Measurements from ENCODE around the gene SPEN. TPM values are rescaled to one million over a fixed set of nuclear protein-coding genes. Genes with fewer than 3 reads are reported as not detected.

Gene SPEN
- total RNA-seq, 1 donor from 2014 or later, result 64.5 TPM

- DNase-seq, result peak; percentile 83
Observed at GRCh38 chr1:15948595-15949452, 101.3 kb downstream of the SPEN start.

GRCh38 chr1:15949453-15950245 lies 102.1 kb downstream of the SPEN start:
- DNase-seq, result peak; percentile 95

GRCh38 chr1:15950302-15950701 lies 102.8 kb downstream of the SPEN start:
- DNase-seq, result no peak

GRCh38 chr1:15950763-15951295 lies 103.3 kb downstream of the SPEN start:
- DNase-seq, result peak; percentile 87

DNA sequence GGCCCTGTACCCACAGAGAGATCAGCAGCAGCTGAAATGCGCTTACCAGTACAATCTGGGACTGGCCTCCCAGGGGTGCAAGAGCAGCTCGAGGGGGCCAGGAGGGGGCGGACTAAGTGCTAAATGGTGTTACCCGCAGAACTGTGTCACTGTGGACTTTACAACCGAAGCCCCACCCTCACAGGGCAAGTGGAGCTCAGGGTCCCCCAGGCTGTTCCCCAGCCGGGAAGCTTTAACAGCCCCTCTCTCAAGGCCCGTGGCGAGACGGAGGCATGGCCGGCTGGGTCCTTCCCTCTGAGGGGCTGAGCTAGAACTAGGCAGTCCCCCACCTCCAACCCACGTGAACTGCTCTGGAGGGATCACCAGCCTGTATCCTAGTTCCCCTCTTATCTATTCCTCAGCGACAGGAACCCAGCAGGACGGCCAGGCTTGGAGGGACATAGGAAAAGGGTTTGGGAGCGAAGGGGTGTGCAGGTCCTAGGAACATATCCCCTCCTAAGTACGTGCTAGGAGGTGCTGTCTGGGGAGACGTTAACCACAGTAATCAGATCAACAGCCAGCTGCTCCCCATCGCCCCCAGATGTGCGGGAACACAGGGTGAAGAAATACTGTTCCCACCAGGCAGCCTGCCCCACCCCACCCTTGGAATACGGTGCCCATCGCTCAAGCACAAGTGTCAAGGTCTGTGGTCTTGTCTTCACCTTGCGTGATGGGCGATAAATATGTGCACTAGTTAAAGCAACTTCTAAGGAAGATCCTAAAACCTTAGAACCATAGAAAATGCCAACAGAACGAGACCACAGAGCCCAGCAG lies 104.0 kb downstream of the SPEN start:
- peak; percentile 39 for DNase-seq

GRCh38 chr1:15952317-15953258 lies 105.1 kb downstream of the SPEN start:
- DNase-seq, result no peak

DNA sequence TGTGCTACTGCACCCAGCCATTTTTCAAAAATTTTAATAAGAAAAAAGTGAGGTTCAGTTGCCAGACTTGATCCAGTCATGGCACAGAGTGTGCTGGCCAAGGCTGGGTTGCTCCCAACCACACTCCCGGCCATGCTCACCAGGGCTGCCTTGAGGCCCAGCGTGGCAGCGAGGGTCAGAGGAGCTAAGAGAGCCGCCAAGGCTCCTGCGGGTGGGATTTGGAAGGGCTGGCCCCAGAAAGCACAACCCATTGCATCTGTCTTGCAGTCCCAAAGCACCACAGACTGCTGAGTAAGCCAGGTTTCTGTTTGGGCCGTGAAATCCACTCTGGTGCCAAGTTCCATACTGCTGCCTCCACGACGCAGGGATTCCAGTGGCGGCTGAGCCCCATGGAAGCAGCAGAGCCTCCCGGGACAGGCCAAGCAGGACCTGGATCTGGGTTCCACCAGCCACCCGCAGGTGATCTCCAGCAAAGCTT lies 105.8 kb downstream of the SPEN start:
- DNase-seq, result peak; percentile 78

GRCh38 chr1:15953791-15954241 lies 106.3 kb downstream of the SPEN start:
- peak; percentile 76 for DNase-seq

- DNase-seq, result no peak
Observed at GRCh38 chr1:15954316-15954715, 106.8 kb downstream of the SPEN start.

DNA sequence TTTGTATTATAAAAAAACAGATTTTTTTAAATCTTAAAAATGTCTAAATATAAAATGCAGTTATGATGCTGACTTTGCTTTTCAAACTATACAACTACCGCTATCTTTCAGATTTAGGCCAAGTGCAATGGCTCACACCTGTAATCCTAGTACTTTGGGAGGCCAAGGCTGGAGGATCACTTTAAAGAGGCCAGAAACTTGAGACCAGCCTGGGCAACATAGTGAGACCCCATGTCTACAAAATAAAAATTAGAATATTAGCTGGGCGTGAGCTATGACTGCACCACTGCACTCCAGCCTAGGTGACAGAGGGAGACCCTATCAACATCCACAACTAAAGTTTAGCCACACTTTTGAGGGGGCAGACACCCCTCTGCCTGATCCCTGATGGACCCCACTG lies 108.0 kb downstream of the SPEN start:
- DNase-seq, result no peak

GRCh38 chr1:15956150-15956549 lies 108.6 kb downstream of the SPEN start:
- no peak for DNase-seq

DNA sequence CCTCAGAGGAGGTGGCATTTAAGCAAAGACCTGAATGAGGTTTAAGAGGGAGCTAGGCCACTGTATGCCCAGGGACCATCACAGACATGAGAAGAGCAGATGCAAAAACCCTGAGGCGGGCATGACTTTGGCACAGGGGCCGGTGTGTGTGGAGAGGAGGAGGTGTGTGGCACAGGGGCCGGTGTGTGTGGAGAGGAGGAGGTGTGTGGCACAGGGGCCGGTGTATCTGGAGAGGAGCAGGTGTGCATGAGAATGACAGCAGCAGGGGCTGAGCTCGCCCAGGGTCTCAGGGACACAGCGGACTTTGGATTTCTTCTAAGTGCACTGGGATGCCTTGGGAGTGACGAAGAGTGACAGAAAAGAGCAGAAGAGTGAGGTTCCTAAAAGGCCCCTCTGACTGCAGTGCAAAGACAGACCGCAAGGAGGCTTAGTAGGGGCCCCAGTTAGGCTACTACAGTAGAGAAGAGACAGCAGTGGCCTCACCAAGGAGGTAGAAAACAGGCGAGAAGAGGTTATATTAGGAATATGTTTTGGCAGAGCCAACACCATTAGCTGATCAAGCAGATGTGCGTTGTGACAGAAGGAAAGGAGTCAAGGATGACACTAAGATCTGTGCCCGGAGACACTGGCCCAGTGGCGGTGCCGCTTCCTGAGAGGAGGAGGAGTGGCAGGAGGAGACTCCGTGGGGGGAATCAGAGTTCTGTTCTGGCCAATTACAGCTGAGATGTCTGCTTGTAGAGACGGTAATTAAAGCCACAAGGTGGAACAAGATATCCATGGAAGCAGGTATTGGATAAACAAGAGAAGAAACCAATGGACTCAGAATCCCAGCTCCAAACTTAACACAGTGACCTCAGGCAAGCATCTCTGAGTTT lies 110.0 kb downstream of the SPEN start:
- no peak for DNase-seq

- no peak for DNase-seq
Observed at GRCh38 chr1:15958111-15958510, 110.6 kb downstream of the SPEN start.

DNA sequence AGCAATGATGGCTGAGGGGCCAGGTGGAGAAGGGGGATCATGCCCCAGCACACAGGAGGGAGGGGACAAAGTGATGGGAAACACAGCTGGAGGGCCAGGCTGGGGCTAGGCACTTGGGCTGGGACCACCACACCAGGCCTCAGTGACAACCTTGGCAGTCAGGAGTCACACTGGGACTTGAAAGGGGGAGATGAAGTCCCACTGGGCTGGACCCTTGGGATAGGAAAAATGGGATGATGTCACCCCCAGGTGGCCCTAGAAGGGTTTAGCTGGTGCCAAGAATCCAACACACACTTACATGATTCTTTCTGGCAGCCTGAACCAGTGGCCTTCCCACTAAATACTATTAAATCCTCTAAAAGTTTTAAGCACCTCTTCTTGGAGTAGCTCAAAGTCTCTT lies 111.3 kb downstream of the SPEN start:
- DNase-seq, result no peak

DNA sequence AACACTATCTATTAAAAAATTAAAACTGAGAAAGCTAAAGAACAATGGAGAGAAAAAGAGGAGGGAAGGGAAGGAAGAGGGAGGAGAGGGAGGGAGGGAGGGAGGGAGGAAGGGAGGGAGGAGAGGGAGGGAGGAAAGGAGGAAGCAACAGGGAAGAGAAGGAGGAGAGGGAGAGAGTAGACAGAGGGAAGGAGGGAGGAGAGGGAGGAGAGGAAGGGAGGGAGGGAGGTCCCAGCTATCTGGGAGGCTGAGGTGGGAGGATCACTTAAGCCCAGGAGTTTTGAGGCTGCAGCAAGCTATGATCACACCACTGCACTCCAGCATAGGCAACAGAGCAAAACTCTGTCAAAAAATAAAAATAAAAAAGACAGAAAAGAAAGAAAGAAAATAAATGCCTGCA lies 111.9 kb downstream of the SPEN start:
- DNase-seq, result no peak

DNA sequence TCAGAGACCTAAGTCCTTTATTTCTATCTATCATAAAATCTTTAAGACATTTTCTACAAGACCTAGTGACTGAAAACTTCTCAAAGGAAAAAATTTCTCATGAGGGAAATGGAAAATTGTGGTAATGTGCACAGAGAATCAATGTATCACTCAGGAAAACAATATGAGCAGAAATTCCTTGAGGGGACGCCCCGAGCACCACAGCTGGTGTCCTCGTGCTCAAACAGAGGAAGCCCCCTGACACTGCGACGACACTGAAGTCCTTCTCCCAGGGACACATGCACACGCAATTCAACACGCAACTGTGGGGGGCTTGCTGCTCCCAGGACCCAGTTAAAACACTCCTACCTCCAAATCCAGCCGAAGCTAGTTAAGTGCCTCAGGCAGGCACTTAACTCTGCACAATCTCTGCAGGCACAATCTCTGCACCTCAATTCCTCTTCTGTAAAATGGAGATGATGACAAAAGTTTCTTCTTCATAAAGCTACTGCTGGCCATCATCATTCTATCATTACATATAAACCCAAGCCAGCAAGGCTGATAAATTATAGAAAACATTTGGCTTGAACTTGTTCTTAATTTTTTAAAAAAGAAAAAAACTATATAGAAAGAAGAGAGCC lies 112.4 kb downstream of the SPEN start:
- no peak for DNase-seq

- DNase-seq, result no peak
Observed at GRCh38 chr1:15960808-15961207, 113.3 kb downstream of the SPEN start.

GRCh38 chr1:15961492-15961891 lies 114.0 kb downstream of the SPEN start:
- no peak for DNase-seq

- no peak for DNase-seq
Observed at GRCh38 chr1:15962176-15962575, 114.7 kb downstream of the SPEN start.
